GM19043 (cell line): Measurements from ENCODE around the gene CFAP69.
A peak's percentile ranks its signal among the peaks of the same experiment; 100 is the strongest.
"Not testable (repeated sequence)": the region's sequence is repeated elsewhere in the genome, so short reads cannot be mapped to it uniquely, and the experiment has no call there.

Source experiments
- ATAC-seq: cut with Tn5 transposase; IDR thresholded peaks from one replicate; pipeline ENCODE4 v1.9.1; 2021; ENCODE audit warnings: low read depth; ENCODE audit not compliant: unreplicated experiment

CFAP69 gene

DNA sequence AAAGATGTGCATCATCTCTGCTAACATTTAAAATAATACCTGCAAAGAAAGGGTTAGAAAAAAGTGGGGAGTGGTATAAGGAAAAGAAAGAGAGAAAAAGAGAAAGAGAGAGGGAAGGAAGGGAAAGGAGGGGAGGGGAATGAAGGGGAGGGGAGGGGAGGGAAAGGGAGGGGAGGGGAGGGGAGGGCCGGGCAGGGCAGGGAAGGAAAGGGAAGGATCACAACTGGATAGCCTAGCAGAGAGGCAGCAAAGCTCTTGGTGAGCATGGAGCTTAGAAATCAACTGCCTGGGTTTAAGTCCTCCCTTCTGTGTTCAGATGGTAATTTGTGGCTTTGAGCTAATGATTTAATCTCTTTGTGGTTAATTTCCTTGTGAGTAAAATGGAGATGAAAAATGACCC, 81.5 kb downstream of the CFAP69 start:
- no peak for ATAC-seq

DNA sequence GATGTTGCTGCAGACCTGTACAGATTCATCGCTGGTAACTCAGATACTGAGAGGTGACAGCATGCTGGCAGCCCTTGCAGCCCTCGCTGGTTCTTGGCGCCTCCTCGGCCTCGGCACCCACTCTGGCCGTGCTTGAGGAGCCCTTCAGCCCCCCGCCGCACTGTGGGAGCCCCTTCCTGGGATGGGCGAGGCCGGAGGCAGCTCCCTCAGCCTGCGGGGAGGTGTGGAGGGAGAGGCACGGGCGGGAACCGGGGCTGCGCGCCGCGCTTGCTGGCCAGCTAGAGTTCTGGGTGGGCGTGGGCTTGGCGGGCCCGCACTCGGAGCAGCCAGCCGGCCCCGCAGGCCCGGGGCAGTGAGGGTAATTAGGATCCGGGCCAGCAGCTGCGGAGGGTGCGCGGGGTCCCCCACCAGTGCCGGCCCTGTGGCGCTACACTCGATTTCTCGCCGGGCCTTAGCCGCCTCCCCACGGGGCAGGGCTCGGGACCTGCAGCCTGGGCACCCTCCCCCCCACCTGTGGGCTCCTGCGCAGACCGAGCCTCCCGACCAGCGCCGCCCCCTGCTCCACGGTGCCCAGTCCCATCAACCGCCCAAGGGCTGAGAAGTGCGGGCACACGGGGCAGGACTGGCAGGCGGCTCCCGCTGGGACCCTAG, 89.3 kb downstream of the CFAP69 start:
- ATAC-seq = no peak

DNA sequence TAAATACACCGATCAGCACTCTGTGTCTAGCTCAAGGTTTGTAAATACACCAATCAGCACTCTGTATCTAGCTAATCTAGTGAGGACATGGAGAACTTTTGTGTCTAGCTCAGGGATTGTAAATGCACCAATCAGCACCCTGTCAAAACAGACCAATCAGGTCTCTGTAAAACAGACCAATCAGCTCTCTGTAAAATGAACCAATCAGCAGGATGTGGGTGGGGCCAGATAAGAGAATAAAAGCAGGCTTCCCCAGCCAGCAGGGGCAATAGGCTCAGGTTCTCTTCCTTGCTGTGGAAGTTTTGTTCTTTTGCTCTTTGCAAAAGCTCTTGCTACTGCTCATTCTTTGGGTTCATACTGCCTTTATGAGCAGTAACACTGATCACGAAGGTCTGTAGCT, 90.0 kb downstream of the CFAP69 start:
- not testable (repeated sequence) for ATAC-seq

GRCh38 chr7:90337106-90337505, 92.1 kb downstream of the CFAP69 start:
- ATAC-seq = no peak

GRCh38 chr7:90345016-90345415, 100.0 kb downstream of the CFAP69 start:
- no peak for ATAC-seq

- ATAC-seq = peak; percentile 17
These were observed 100.8 kb downstream of the CFAP69 start for GRCh38 chr7:90345595-90346335.

DNA sequence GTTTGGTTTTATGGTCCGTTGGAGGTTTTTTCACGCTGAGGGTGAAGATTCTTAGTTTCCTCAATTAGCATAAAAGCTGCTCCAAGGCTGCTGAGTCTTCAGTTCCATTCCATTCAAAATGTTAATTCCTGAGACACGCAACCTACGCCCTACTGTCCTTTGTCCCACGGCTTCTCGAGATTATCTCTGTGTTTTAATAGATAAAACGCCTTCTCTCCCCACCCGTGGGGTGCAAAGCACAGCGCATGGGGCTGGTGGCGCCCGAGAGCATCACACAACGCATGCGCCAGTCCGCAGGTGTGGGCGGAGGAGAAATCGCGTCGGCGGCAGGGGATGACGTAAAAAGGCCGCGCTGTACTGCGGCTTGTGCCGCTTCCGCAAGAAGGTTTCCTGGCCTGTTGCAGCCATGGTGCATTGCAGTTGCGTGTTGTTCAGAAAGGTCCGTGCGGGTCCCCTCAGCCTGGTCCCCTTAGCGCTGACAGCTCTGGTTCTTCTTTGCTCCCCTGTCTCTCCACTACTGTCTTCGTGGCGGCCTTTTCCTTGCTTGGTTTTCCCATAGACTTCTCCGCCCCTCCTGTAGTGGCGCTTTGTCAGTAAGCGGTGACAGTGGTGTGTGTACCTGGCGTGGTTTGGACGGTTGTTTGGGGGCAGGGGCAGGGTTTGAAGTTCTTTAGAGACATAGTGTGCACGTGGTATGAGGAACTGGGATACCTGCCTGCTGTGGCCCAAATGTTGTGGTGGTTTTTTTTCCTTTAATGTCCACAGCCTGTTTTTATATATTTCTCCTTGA, 101.6 kb downstream of the CFAP69 start, which contains the start of gene GTPBP10:
Gene GTPBP10 (plus strand): TSS at position 381 of the 790 bp plus-strand sequence. CDS start 26 bp downstream, at position 407.
- peak; percentile 92 for ATAC-seq

DNA sequence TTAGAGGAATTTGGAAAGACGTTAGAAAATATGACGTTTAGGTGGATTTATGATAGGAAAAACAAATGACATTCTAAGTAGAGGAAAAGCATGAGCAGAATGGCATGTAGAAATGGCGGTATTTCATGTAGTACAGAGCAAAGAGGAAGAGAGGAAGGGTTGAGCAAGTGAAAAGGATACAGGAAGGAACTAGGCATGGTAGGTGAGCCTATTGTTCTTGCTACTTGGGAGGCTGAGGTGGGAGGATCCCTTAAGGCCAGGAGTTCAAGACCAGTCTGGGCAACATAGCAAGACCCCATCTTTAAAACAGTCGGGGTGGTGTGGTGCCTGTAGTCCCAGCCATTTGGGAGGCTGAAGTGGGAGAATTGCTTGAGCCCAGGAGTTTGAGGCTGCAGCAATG, 102.8 kb downstream of the CFAP69 start:
- no peak for ATAC-seq

- no peak for ATAC-seq
These were observed 104.3 kb downstream of the CFAP69 start for GRCh38 chr7:90349305-90349704.

DNA sequence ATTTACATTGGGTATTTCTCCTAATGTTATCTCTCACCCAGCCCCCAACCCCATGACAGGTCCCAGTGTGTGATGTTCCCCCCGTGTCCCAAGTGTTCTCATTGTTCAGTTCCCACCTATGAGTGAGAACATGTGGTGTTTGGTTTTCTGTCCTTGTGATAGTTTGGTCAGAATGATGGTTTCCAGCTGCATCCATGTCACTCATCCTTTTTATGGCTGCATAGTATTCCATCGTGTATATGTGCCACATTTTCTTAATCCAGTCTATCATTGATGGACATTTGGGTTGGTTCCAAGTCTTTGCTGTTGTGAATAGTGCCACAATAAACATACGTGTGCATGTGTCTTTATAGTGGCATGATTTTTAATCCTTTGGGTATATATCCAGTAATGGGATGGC, 105.1 kb downstream of the CFAP69 start:
- not testable (repeated sequence) for ATAC-seq

DNA sequence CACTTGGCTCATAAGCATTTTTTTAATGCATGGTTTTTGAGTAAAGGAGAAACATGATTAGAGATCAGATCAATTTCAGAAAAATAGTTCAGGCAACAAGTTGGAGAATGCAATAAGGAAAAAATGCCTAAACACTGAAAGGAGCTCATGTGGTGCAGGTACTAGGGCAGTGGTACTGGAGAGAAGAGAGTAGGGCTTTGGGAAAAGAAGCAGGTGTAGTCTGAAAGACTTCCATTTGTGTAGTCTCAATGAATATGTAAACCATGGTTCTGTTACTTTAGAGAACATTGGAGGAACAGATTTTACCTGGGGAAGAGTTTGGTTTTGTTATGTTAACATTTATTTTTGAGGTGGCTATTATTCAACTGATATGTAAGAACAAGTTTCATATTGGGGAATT, 107.0 kb downstream of the CFAP69 start:
- no peak for ATAC-seq
